ENCODE measurements around the gene MMP28.
A peak's percentile ranks its signal among the peaks of the same experiment; 100 is the strongest.
"Not testable (repeated sequence)": the region's sequence is repeated elsewhere in the genome, so short reads cannot be mapped to it uniquely, and the experiment has no call there.

The MMP28 gene

DNA sequence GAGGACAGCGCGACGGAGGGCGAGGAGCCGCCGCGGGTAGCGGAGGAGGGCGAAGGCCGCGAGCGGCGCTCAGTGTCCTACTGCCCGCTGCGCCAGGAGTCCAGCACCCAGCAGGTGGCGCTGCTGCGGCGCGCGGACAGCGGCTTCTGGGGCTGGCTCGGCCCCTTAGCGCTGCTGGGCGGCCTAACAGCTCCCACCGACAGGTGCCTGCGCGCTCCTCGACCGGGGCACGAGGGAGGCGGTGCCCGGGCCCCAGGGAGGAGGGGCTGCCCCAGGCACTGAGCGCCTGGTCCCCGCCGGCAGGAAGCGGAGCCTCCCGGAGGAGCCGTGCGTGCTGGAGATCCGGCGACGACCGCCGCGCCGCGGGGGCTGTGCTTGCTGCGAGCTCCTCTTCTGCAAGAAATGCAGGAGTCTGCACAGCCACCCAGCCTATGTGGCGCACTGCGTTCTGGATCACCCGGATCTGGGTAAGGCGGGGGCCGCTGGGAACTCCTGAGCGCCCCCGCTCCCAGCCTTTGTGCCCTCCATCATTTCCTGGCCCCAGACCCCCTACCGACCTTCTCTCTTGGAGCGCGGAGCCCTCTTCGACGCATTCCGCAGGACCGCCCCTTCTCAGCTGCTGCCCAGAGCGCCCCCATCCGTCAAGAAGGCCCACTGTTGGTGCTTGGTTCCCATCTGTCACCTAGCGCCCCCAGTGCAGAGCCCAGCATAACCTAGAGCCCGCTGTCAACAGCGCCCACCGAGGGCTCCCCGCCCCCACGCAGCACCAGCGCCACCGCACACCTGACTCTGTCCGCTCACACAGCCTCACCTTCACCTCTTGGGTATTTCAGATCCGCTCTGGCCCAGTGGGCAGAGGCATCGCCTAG, 31.1 kb downstream of the MMP28 start:
- H3K27me3 ChIP-seq (ENCODE audit: control insufficient read depth in 1 of 2, insufficient read depth in 2 of 2, low read length in 2 of 2), result no peaks in the 10 kb centered on the region
- peaks cover 10% of the 10 kb centered on the region for H3K4me1 ChIP-seq (ENCODE audit: insufficient read depth, low read length)
- H3K9me3 ChIP-seq (ENCODE audit: low read length), result no peaks in the 10 kb centered on the region
- H3K27ac ChIP-seq (ENCODE audit: low read depth, low read length), result peak overlapping the region; percentile 55
- H3K4me3 ChIP-seq (ENCODE audit: low read depth in 1 of 2, low read length in 2 of 2), result peak overlapping the region; percentile 39 to 60
- H3K36me3 ChIP-seq (ENCODE audit: insufficient read depth, low read length), result no peaks in the 10 kb centered on the region
- no peak overlapping the region for H3K9ac ChIP-seq (ENCODE audit: low read length)

DNA sequence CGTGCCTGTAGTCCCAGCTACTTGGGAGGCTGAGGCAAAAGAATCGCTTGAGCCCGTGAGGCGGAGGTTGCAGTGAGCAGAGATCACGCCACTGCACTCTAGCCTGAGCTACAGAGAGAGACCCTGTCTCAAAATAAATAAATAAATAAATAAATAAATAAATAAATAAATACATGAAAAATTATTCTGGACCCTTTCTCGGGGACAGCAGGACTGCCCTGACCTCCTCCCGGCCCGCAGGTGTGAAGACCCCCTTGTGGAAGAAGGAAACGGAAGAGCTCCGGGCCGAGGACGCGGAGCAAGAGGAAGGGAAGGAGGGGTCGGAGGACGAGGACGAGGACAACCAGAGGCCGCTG, 31.7 kb downstream of the MMP28 start:
- peaks cover 10% of the 10 kb centered on the region for H3K4me1 ChIP-seq (ENCODE audit: insufficient read depth, low read length)
- H3K27me3 ChIP-seq (ENCODE audit: control insufficient read depth in 1 of 2, insufficient read depth in 2 of 2, low read length in 2 of 2), result no peaks in the 10 kb centered on the region
- peak overlapping the region in 1 of 2 donors; percentile 39 for H3K4me3 ChIP-seq (ENCODE audit: low read depth in 1 of 2, low read length in 2 of 2)
- H3K9ac ChIP-seq (ENCODE audit: low read length), result no peak overlapping the region
- no peaks in the 10 kb centered on the region for H3K36me3 ChIP-seq (ENCODE audit: insufficient read depth, low read length)
- H3K27ac ChIP-seq (ENCODE audit: low read depth, low read length), result no peak overlapping the region
- H3K9me3 ChIP-seq (ENCODE audit: low read length), result no peaks in the 10 kb centered on the region

DNA sequence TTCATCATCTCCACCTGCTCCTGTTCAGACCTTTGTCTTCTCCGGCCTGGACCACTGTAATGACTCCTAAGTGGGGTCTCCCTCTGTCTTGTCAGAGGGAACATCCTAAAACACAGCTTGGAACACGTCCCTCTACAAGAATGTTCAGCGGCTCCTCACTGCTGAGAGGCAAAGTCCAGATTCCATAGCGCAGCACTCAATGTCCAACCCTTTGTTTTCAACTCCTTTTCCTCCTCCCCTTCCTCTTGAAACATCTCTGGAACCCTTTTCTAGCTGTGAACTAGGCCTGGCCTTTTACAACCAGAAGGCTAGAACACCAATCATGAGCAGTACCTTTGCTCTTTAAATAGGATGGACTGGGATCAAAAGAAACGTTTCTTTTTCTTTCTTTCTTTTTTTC, 33.8 kb downstream of the MMP28 start:
- peaks cover 10% of the 10 kb centered on the region for H3K4me1 ChIP-seq (ENCODE audit: insufficient read depth, low read length)
- no peak overlapping the region for H3K4me3 ChIP-seq (ENCODE audit: low read depth in 1 of 2, low read length in 2 of 2)
- no peaks in the 10 kb centered on the region for H3K36me3 ChIP-seq (ENCODE audit: insufficient read depth, low read length)
- H3K9me3 ChIP-seq (ENCODE audit: low read length), result no peaks in the 10 kb centered on the region
- no peak overlapping the region for H3K27ac ChIP-seq (ENCODE audit: low read depth, low read length)
- no peak overlapping the region for H3K9ac ChIP-seq (ENCODE audit: low read length)
- H3K27me3 ChIP-seq (ENCODE audit: control insufficient read depth in 1 of 2, insufficient read depth in 2 of 2, low read length in 2 of 2), result no peaks in the 10 kb centered on the region

DNA sequence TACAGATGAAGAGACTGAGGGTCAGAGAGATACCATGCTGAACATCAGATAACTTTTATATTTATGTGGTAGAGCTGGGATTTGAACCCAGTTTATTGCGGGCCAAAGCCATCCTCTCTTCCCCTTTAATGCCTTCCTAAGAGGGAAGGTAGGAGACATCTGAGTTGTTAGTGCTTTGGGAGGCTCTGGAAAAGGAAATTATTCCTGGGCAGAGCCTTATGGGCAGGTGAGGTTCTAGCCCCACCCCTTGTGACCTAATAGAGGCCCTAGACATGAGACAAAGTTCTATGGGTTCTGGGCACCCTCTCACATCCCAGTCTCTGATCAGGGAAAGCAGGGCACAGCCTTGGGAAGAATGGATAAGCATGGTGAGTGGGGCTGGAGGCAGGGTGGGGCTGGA, 34.9 kb downstream of the MMP28 start, which contains the start of gene C17orf50:
TSS of gene C17orf50 (plus strand) at position 301 of the 400 bp plus-strand sequence. CDS start at position 356, 55 bp downstream.
- Histone ChIP-seq H3K9me3 (ENCODE audit: low read length) (no peaks in the 10 kb centered on the region), H3K4me3 (ENCODE audit: low read depth in 1 of 2, low read length in 2 of 2) (no peak within 1 kb of the TSS), H3K4me1 (ENCODE audit: insufficient read depth, low read length) (peaks cover 10% of the 10 kb centered on the region), H3K27ac (ENCODE audit: low read depth, low read length) (no peak within 1 kb of the TSS), H3K36me3 (ENCODE audit: insufficient read depth, low read length) (no peaks in the 10 kb centered on the region), H3K27me3 (ENCODE audit: control insufficient read depth in 1 of 2, insufficient read depth in 2 of 2, low read length in 2 of 2) (no peaks in the 10 kb centered on the region), H3K9ac (ENCODE audit: low read length) (no peak within 1 kb of the TSS)

DNA sequence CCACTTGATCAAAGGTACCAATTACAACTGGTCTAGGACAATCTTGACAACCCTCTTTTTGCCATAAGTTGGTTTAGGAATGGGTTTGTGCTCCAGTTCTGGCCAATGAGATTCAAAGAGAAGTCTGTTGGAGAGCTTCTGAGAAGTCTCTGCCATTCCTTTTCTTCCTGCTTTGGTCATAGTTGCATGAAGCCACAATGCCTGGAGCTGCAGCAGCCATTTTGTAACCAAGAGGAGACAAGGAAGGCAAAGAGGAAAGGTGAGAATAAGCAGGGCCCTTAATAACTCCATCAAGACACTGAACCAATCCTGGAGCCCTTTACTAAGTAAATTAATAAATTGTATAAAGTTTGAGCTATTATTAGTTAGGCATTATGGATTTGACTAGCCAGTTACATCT, 38.2 kb downstream of the MMP28 start:
- Histone ChIP-seq H3K4me3 (ENCODE audit: low read depth in 1 of 2, low read length in 2 of 2) (no peak overlapping the region), H3K4me1 (ENCODE audit: insufficient read depth, low read length) (no peaks in the 10 kb centered on the region), H3K27me3 (ENCODE audit: control insufficient read depth in 1 of 2, insufficient read depth in 2 of 2, low read length in 2 of 2) (peaks cover 0 to 4% of the 10 kb centered on the region in 2 donors), H3K9ac (ENCODE audit: low read length) (no peak overlapping the region), H3K27ac (ENCODE audit: low read depth, low read length) (no peak overlapping the region), H3K9me3 (ENCODE audit: low read length) (no peaks in the 10 kb centered on the region), H3K36me3 (ENCODE audit: insufficient read depth, low read length) (no peaks in the 10 kb centered on the region)

DNA sequence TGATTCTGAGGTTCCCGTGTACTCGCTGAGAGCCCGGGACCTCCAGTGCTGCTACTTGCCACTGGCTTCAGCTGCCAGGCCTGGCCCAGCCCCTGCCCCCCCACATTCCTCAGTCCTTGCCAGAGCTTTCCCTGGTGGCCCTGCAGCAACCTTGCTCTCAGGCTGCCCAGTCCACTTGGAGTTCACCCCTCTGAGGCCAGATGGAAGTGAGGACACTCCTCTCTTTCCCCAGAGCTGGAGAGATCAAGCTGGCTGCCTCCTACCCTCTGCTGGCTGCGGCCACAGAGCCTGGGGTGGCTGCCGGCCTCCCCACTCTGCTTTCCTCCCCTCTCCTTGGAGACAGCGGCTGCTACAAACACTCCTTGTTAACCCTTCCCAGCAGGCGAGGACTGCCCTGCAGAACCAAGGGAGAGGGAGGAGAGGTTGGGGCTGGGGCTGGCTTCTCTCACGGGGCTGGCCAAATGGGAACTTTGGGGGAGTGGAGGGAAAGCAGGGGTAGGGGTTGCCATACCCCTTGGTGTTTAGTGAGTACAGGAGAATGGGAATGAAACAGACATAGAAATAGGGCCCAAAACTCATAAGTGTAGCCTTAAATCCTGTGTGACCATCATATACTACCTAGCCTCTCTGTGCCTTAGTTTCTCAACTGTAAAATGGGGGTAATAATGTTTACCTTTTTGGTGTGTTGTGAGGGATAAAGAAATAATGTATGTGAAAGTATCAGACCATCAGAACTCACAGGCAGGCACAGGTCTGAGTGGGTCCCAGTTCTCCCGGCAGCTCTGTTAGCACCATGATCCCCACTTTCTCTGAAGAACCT, 42.3 kb downstream of the MMP28 start, which contains the start of gene GAS2L2:
TSS of gene GAS2L2 (minus strand) at position 295 of the 820 bp plus-strand sequence. CDS start 389 bp downstream, outside the sequence.
- H3K36me3 ChIP-seq (ENCODE audit: insufficient read depth, low read length), result no peaks in the 10 kb centered on the region
- no peak within 1 kb of the TSS for H3K4me3 ChIP-seq (ENCODE audit: low read depth in 1 of 2, low read length in 2 of 2)
- no peaks in the 10 kb centered on the region for H3K9me3 ChIP-seq (ENCODE audit: low read length)
- no peak within 1 kb of the TSS for H3K27ac ChIP-seq (ENCODE audit: low read depth, low read length)
- H3K4me1 ChIP-seq (ENCODE audit: insufficient read depth, low read length), result peaks cover 5% of the 10 kb centered on the region
- H3K9ac ChIP-seq (ENCODE audit: low read length), result no peak within 1 kb of the TSS
- H3K27me3 ChIP-seq (ENCODE audit: control insufficient read depth in 1 of 2, insufficient read depth in 2 of 2, low read length in 2 of 2), result peaks cover 23 to 33% of the 10 kb centered on the region in 2 donors

DNA sequence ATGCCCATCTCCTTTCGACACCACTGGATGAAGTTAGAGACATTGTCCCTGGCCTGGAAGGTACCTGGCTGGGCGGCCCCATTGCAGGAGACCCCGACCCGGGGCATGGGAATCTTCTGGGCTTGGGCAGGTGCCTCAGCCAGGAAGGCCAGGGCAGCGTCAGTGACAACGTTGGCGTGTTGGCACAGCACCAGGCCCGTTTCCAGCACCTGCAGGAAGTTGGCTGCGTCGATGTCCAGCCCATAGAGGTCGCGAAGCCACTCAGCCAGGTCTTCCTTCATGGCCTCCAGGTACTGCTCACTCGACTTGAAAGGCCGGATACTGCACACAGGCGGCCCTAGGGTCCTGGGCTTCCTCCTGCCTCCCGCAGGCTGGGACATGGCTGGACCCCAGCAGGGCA, 43.0 kb downstream of the MMP28 start:
- no peak overlapping the region for H3K9ac ChIP-seq (ENCODE audit: low read length)
- H3K36me3 ChIP-seq (ENCODE audit: insufficient read depth, low read length), result no peaks in the 10 kb centered on the region
- no peaks in the 10 kb centered on the region for H3K9me3 ChIP-seq (ENCODE audit: low read length)
- no peak overlapping the region for H3K27ac ChIP-seq (ENCODE audit: low read depth, low read length)
- H3K27me3 ChIP-seq (ENCODE audit: control insufficient read depth in 1 of 2, insufficient read depth in 2 of 2, low read length in 2 of 2), result peaks cover 26 to 38% of the 10 kb centered on the region in 2 donors
- no peak overlapping the region for H3K4me3 ChIP-seq (ENCODE audit: low read depth in 1 of 2, low read length in 2 of 2)
- H3K4me1 ChIP-seq (ENCODE audit: insufficient read depth, low read length), result peaks cover 5% of the 10 kb centered on the region

DNA sequence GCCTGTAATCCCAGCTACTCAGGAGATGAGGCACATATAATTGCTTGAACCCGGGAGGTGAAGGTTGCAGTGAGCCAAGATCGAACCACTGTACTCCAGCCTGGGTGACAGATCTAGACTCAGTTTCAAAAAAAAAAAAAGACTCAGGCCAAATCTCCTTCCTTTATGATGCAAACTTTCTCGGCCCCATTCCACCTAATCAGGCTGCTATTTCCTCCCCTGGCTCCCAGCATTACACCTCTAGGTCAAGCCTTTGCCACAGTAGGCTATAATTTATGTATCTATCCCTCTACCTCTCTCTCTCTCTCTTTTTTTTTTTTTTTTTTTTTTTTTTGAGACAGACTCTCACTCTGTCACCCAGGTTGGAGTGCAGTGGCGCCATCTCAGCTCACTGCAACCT, 43.9 kb downstream of the MMP28 start:
- not testable (repeated sequence) for H3K4me3 ChIP-seq (ENCODE audit: low read depth in 1 of 2, low read length in 2 of 2); H3K9ac ChIP-seq (ENCODE audit: low read length); H3K27ac ChIP-seq (ENCODE audit: low read depth, low read length); H3K9me3 ChIP-seq (ENCODE audit: low read length); H3K36me3 ChIP-seq (ENCODE audit: insufficient read depth, low read length); H3K4me1 ChIP-seq (ENCODE audit: insufficient read depth, low read length)
- peaks cover 29 to 38% of the 10 kb centered on the region in 2 donors for H3K27me3 ChIP-seq (ENCODE audit: control insufficient read depth in 1 of 2, insufficient read depth in 2 of 2, low read length in 2 of 2)

DNA sequence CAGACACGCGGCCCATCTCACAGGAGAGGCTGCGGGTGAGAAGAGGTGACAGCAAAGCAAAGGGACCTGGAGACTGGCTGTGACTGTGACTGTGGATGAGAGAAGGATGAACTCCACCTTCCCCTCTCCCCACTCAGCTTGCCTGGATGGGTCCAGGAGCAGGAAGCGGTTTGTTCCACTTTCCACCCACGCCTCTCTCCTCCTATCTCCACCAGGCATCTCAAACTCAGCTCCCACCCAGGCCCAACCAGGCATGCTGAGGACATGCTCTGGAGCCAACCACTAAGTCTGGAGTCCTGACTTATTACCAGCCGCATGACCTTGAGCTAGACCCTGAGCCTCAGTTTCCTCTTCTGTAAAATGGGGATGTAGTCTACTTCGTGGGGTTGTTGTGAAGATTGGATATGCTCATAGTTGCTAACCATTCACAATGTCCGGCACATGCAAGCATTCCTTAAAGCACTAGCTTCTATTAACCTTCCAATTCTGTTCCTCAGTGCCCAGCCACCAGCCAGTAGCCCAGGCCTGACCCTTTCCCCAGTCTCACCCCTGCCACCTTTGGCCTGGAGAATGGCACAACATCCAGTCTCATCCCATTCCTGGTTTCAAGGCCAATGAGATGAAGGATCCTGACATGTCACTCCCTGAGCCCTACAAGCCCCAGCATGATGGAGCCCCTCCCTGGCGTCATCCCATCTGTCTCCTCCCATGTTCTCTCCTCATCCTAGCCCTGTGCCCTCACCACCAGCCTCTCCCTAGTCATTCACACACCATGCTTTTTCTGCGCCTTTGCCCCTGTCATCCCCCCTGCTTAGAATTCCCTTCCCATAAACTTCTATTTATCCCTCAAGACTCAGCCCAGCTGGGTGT, 44.7 kb downstream of the MMP28 start:
- H3K36me3 ChIP-seq (ENCODE audit: insufficient read depth, low read length), result no peaks in the 10 kb centered on the region
- H3K9ac ChIP-seq (ENCODE audit: low read length), result no peak overlapping the region
- no peak overlapping the region for H3K27ac ChIP-seq (ENCODE audit: low read depth, low read length)
- H3K4me1 ChIP-seq (ENCODE audit: insufficient read depth, low read length), result peaks cover 5% of the 10 kb centered on the region
- no peak overlapping the region for H3K4me3 ChIP-seq (ENCODE audit: low read depth in 1 of 2, low read length in 2 of 2)
- no peaks in the 10 kb centered on the region for H3K9me3 ChIP-seq (ENCODE audit: low read length)
- H3K27me3 ChIP-seq (ENCODE audit: control insufficient read depth in 1 of 2, insufficient read depth in 2 of 2, low read length in 2 of 2), result peaks cover 29 to 38% of the 10 kb centered on the region in 2 donors

DNA sequence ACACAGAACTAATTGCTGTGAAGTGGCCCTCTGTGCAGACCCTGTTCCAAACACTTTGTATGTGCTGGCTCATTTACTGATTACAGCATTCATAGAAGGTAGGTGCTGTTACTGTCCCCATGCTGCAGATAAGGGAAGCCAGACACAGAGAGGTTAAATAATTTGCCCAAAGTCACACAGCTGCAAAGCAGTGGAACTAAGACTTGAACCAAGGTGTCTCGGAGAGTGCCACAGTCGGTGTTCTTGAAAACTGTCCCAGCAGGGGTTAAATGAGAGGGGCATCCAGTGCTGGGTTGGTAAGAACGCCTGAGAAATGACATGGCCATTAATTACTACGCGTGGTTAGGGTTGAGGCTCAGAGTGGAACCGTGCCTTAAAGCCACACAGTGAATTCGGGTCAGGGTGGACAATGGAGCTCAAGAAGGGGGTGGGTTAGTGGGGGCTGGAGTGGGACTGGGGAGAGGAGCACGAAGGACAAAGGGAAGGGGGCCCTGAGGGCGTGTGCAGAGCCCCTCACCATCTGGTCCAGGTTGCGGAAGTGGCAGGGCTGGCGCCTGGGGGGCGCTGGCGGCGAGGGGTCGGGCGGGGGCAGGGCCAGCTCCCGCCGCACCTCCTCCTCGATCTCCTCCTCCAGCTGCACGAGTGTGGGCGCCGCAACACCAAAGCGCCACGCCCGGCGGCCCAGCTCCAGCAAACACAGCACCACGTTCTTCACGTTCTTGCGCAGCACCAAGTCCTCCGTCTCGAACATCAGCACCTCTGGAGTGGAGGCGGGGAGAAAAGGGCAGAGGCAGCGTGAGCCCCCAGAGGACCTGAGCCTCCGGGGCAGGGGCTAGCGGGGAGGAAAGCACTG, 45.7 kb downstream of the MMP28 start:
- H3K9ac ChIP-seq (ENCODE audit: low read length), result no peak overlapping the region
- H3K9me3 ChIP-seq (ENCODE audit: low read length), result no peaks in the 10 kb centered on the region
- H3K36me3 ChIP-seq (ENCODE audit: insufficient read depth, low read length), result no peaks in the 10 kb centered on the region
- no peak overlapping the region for H3K27ac ChIP-seq (ENCODE audit: low read depth, low read length)
- no peak overlapping the region for H3K4me3 ChIP-seq (ENCODE audit: low read depth in 1 of 2, low read length in 2 of 2)
- peaks cover 29 to 38% of the 10 kb centered on the region in 2 donors for H3K27me3 ChIP-seq (ENCODE audit: control insufficient read depth in 1 of 2, insufficient read depth in 2 of 2, low read length in 2 of 2)
- H3K4me1 ChIP-seq (ENCODE audit: insufficient read depth, low read length), result peaks cover 5% of the 10 kb centered on the region
